ENCODE measurements around the gene RPS6KA5. TPM values are rescaled to one million over a fixed set of nuclear protein-coding genes. Genes with fewer than 3 reads are reported as not detected.
A peak's percentile ranks its signal among the peaks of the same experiment; 100 is the strongest.

RPS6KA5 gene
- total and polyA plus RNA-seq, 2 donors (not counting 1 experiment from before 2014, with no cell fraction given): 0.59 to 2.0 TPM

DNA sequence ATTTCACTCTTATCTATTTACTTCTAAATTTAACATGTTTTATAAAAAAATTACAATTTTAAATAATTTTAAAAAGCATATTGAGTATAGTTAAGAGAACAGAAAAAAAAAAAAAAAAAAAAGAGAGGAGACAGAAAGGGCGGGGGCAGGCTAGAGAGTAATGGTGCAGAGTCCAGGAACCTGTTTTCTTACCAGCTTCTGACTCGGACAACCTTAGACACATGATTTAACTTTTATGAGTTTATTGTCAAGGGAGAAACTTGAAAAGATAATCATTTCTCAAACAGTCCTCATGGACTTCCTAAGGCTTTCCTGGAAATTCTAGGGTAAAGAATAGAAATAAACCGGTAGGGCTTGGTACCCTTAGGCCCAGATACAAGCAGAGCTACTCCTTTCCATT is 84.3 kb downstream of the RPS6KA5 start:
- Histone ChIP-seq H3K27me3 (ENCODE audit: control insufficient read depth, insufficient read depth, low read length) (no peaks in the 10 kb centered on the region), H3K9ac (ENCODE audit: insufficient read depth, low read length) (no peak overlapping the region), H3K9me3 (ENCODE audit: control insufficient read depth, insufficient read depth, low read depth, low read length) (no peaks in the 10 kb centered on the region), H3K79me2 (ENCODE audit: control insufficient read depth, insufficient read depth, low read length) (no peaks in the 10 kb centered on the region), H4K20me1 (ENCODE audit: control insufficient read depth, extremely low read depth, insufficient read depth, low read length) (no peaks in the 10 kb centered on the region), H3K4me3 (replicated peaks in 1 of 4; ENCODE audit: control extremely low read depth in 1 of 4, insufficient read depth in 1 of 4, low read depth in 3 of 4, low read length in 4 of 4) (no peak overlapping the region), H3K4me2 (ENCODE audit: extremely low read depth, insufficient read depth, low read length) (no peak overlapping the region), H3K27ac (ENCODE audit: insufficient read depth, low read length) (no peak overlapping the region), H3K4me1 (ENCODE audit: control insufficient read depth, extremely low read depth, insufficient read depth, low read length) (no peaks in the 10 kb centered on the region), H2AFZ (ENCODE audit: low read length) (no peak overlapping the region), H3K36me3 (ENCODE audit: control insufficient read depth, insufficient read depth, low read length) (no peaks in the 10 kb centered on the region)
- no peak for DNase-seq (ENCODE audit: low read depth in 2 of 2)
- TF ChIP-seq, protein P1, sequence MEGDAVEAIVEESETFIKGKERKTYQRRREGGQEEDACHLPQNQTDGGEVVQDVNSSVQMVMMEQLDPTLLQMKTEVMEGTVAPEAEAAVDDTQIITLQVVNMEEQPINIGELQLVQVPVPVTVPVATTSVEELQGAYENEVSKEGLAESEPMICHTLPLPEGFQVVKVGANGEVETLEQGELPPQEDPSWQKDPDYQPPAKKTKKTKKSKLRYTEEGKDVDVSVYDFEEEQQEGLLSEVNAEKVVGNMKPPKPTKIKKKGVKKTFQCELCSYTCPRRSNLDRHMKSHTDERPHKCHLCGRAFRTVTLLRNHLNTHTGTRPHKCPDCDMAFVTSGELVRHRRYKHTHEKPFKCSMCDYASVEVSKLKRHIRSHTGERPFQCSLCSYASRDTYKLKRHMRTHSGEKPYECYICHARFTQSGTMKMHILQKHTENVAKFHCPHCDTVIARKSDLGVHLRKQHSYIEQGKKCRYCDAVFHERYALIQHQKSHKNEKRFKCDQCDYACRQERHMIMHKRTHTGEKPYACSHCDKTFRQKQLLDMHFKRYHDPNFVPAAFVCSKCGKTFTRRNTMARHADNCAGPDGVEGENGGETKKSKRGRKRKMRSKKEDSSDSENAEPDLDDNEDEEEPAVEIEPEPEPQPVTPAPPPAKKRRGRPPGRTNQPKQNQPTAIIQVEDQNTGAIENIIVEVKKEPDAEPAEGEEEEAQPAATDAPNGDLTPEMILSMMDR (conservative IDR thresholded peaks at IDR 0.05 in 1 of 2, IDR thresholded peaks at IDR 0.05 in 1 of 2; ENCODE audit: low read depth in 1 of 2, low read length in 2 of 2): no peak
- TF ChIP-seq EZH2 (IDR thresholded peaks at IDR 0.05; ENCODE audit: low read length, missing control alignments): no peak

DNA sequence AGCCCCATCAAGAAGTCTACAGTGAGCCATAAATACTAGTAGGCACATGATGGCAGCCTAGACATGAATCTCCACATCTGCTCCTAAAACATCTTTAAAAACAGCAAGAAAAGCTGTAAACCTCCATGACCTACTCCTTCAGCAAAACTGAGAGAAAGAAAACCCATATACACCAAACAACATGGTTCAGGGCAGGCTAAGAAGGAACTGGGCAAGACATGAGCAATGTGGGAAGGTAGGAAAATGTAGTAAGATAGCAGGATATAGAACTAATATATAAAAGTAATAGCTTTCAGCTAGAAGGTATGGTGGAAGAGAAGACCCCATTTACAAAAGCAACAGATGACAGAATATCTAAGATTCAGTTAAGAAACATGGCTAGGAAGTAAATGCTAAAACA is 88.8 kb downstream of the RPS6KA5 start:
- H3K27me3 ChIP-seq (ENCODE audit: control insufficient read depth, insufficient read depth, low read length): no peaks in the 10 kb centered on the region
- no peaks in the 10 kb centered on the region for H3K36me3 ChIP-seq (ENCODE audit: control insufficient read depth, insufficient read depth, low read length)
- TF ChIP-seq, protein P1 (conservative IDR thresholded peaks at IDR 0.05 in 1 of 2, IDR thresholded peaks at IDR 0.05 in 1 of 2; ENCODE audit: low read depth in 1 of 2, low read length in 2 of 2): no peak
- TF ChIP-seq EZH2 (IDR thresholded peaks at IDR 0.05; ENCODE audit: low read length, missing control alignments): no peak
- no peak overlapping the region for H3K4me3 ChIP-seq (replicated peaks in 1 of 4; ENCODE audit: control extremely low read depth in 1 of 4, insufficient read depth in 1 of 4, low read depth in 3 of 4, low read length in 4 of 4)
- H3K4me1 ChIP-seq (ENCODE audit: control insufficient read depth, extremely low read depth, insufficient read depth, low read length): no peaks in the 10 kb centered on the region
- no peak overlapping the region for H3K27ac ChIP-seq (ENCODE audit: insufficient read depth, low read length)
- H3K79me2 ChIP-seq (ENCODE audit: control insufficient read depth, insufficient read depth, low read length): no peaks in the 10 kb centered on the region
- no peak overlapping the region for H2AFZ ChIP-seq (ENCODE audit: low read length)
- no peaks in the 10 kb centered on the region for H3K9me3 ChIP-seq (ENCODE audit: control insufficient read depth, insufficient read depth, low read depth, low read length)
- no peaks in the 10 kb centered on the region for H4K20me1 ChIP-seq (ENCODE audit: control insufficient read depth, extremely low read depth, insufficient read depth, low read length)
- no peak overlapping the region for H3K4me2 ChIP-seq (ENCODE audit: extremely low read depth, insufficient read depth, low read length)
- DNase-seq (ENCODE audit: low read depth in 2 of 2): no peak
- H3K9ac ChIP-seq (ENCODE audit: insufficient read depth, low read length): no peak overlapping the region

DNA sequence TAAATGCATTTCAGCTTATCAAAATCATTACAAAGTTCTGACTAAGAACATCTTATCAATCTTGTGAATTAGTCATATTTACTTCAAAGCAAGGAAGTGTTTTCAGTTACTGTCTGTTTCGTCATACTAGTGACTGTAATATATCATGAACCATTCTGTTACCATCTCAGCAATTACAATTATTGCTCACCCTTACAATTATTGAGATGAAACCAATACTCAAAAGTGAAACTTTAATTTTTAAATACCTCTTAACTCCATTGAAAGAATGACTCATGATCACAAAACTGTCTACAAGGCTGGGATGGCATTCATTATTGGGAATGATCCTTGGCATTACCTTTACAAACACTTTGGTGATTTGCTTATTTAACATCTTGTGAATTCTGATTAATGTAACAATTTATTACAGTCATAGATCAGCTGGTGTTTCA is 90.3 kb downstream of the RPS6KA5 start:
- Histone ChIP-seq H3K27me3 (ENCODE audit: control insufficient read depth, insufficient read depth, low read length) (no peaks in the 10 kb centered on the region), H4K20me1 (ENCODE audit: control insufficient read depth, extremely low read depth, insufficient read depth, low read length) (no peaks in the 10 kb centered on the region), H3K9ac (ENCODE audit: insufficient read depth, low read length) (no peak overlapping the region), H2AFZ (ENCODE audit: low read length) (no peak overlapping the region), H3K27ac (ENCODE audit: insufficient read depth, low read length) (no peak overlapping the region), H3K4me2 (ENCODE audit: extremely low read depth, insufficient read depth, low read length) (no peak overlapping the region), H3K4me1 (ENCODE audit: control insufficient read depth, extremely low read depth, insufficient read depth, low read length) (no peaks in the 10 kb centered on the region), H3K9me3 (ENCODE audit: control insufficient read depth, insufficient read depth, low read depth, low read length) (no peaks in the 10 kb centered on the region), H3K36me3 (ENCODE audit: control insufficient read depth, insufficient read depth, low read length) (no peaks in the 10 kb centered on the region), H3K79me2 (ENCODE audit: control insufficient read depth, insufficient read depth, low read length) (no peaks in the 10 kb centered on the region), H3K4me3 (replicated peaks in 1 of 4; ENCODE audit: control extremely low read depth in 1 of 4, insufficient read depth in 1 of 4, low read depth in 3 of 4, low read length in 4 of 4) (no peak overlapping the region)
- TF ChIP-seq EZH2 (IDR thresholded peaks at IDR 0.05; ENCODE audit: low read length, missing control alignments): no peak
- TF ChIP-seq, protein P1 (conservative IDR thresholded peaks at IDR 0.05 in 1 of 2, IDR thresholded peaks at IDR 0.05 in 1 of 2; ENCODE audit: low read depth in 1 of 2, low read length in 2 of 2): no peak
- DNase-seq (ENCODE audit: low read depth in 2 of 2): peak; percentile 66 to 75
